ENCODE data around the gene KRTAP19-3.

The KRTAP19-3 gene

DNA sequence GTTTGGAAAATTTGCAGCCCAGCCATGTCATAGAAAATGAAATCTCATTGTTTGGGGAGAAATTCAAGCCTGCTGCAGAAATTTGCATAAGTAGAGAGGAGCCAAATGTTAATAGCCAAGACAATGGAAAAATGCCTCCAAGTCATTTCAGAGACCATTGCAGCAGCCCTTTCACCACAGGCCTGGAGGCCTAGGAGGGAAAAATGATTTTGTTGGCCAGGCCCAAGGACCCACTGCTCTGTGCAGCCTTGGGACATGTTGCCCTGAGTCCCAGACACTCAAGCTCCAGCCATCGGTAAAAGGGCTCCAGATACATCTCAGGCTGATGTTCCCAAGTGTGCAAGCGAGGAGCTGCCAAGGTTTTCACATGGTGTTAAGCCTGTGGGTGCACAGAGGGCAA lies 5.6 kb downstream of the KRTAP19-3 start:
- Histone ChIP-seq H3K9ac (ENCODE audit: insufficient read length, low read depth) (no peak overlapping the region), H3K4me1 (ENCODE audit: insufficient read depth, insufficient read length) (no peaks in the 10 kb centered on the region), H3K27me3 (ENCODE audit: insufficient read depth, insufficient read length) (no peaks in the 10 kb centered on the region), H3K9me3 (ENCODE audit: insufficient read depth, low read length) (peaks cover 30% of the 10 kb centered on the region), H3K4me3 (ENCODE audit: insufficient read length, low read depth) (no peak overlapping the region), H3K36me3 (ENCODE audit: insufficient read depth, insufficient read length, low read length) (no peaks in the 10 kb centered on the region)
- TF ChIP-seq SUZ12 (IDR thresholded peaks at IDR 0.05; ENCODE audit: extremely low read depth, insufficient read depth, insufficient read length) (no peak), YY1 (IDR thresholded peaks at IDR 0.05; ENCODE audit: insufficient read depth, insufficient read length) (no peak), ZNF274 (IDR thresholded peaks at IDR 0.05; ENCODE audit: low read depth, low read length) (no peak)
- DNase-seq (ENCODE audit: low read depth, low spot score): no peak

DNA sequence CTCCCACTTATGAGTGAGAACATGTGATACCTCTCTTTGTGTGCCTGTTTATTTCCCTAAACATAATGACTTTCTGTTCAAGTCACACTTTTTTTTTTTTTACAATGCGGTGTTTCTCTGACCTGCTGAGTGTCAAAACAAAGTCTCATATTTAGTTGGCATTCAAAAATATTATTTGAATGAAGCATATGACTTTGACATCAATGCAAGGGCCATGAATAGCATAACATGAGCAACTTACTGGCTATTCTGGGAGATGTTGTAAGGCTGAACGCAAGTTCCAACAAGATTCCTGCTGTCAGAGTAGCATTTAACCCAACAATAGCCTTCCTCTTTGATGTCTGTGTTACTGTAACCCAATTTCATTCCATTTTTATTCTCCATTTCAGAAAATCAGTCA lies 9.7 kb downstream of the KRTAP19-3 start:
- Histone ChIP-seq H3K9me3 (ENCODE audit: insufficient read depth, low read length) (peaks cover 20% of the 10 kb centered on the region), H3K9ac (ENCODE audit: insufficient read length, low read depth) (no peak overlapping the region), H3K4me1 (ENCODE audit: insufficient read depth, insufficient read length) (no peaks in the 10 kb centered on the region), H3K36me3 (ENCODE audit: insufficient read depth, insufficient read length, low read length) (no peaks in the 10 kb centered on the region), H3K4me3 (ENCODE audit: insufficient read length, low read depth) (no peak overlapping the region), H3K27me3 (ENCODE audit: insufficient read depth, insufficient read length) (no peaks in the 10 kb centered on the region)
- no peak for DNase-seq (ENCODE audit: low read depth, low spot score)
- no peak for TF ChIP-seq SUZ12 (IDR thresholded peaks at IDR 0.05; ENCODE audit: extremely low read depth, insufficient read depth, insufficient read length)
- TF ChIP-seq YY1 (IDR thresholded peaks at IDR 0.05; ENCODE audit: insufficient read depth, insufficient read length): no peak
- TF ChIP-seq ZNF274 (IDR thresholded peaks at IDR 0.05; ENCODE audit: low read depth, low read length): no peak

GRCh38 chr21:30480145-30480544 lies 11.7 kb downstream of the KRTAP19-3 start, which contains the start of gene KRTAP19-1:
Gene KRTAP19-1, minus strand, starts transcription at chr21:30480367. Its CDS starts 50 bp downstream, at chr21:30480317.
- TF ChIP-seq SUZ12 (IDR thresholded peaks at IDR 0.05; ENCODE audit: extremely low read depth, insufficient read depth, insufficient read length) (no peak), ZNF274 (IDR thresholded peaks at IDR 0.05; ENCODE audit: low read depth, low read length) (no peak), YY1 (IDR thresholded peaks at IDR 0.05; ENCODE audit: insufficient read depth, insufficient read length) (no peak)
- Histone ChIP-seq H3K9ac (ENCODE audit: insufficient read length, low read depth) (no peak within 1 kb of the TSS), H3K27me3 (ENCODE audit: insufficient read depth, insufficient read length) (no peaks in the 10 kb centered on the region), H3K9me3 (ENCODE audit: insufficient read depth, low read length) (peaks cover 2% of the 10 kb centered on the region; the same call in 1 of the 2 replicates), H3K36me3 (ENCODE audit: insufficient read depth, insufficient read length, low read length) (no peaks in the 10 kb centered on the region), H3K4me1 (ENCODE audit: insufficient read depth, insufficient read length) (no peaks in the 10 kb centered on the region), H3K4me3 (ENCODE audit: insufficient read length, low read depth) (no peak within 1 kb of the TSS)
- no peak for DNase-seq (ENCODE audit: low read depth, low spot score)

DNA sequence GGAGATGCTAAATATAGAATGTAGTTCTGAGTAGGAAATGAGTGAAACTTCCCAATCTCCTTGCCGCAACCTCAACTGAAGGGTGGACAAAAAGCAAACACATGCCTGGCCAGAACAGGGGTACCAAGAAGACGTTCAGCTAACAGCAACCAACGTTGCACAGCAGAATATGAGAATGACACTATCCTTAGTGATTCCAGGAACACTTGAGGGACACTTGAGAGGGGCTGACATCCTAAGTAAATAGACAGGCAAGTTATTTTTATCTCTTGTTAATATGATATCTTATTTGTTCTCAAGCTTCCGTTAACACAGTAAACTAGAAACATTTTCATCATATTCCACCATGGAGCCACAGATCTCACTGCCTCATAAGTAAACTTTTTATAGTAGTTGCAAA lies 12.6 kb downstream of the KRTAP19-3 start:
- H3K9ac ChIP-seq (ENCODE audit: insufficient read length, low read depth): no peak overlapping the region
- H3K27me3 ChIP-seq (ENCODE audit: insufficient read depth, insufficient read length): no peaks in the 10 kb centered on the region
- H3K4me1 ChIP-seq (ENCODE audit: insufficient read depth, insufficient read length): no peaks in the 10 kb centered on the region
- no peak for DNase-seq (ENCODE audit: low read depth, low spot score)
- H3K36me3 ChIP-seq (ENCODE audit: insufficient read depth, insufficient read length, low read length): no peaks in the 10 kb centered on the region
- H3K9me3 ChIP-seq (ENCODE audit: insufficient read depth, low read length): no peaks in the 10 kb centered on the region
- no peak for TF ChIP-seq SUZ12 (IDR thresholded peaks at IDR 0.05; ENCODE audit: extremely low read depth, insufficient read depth, insufficient read length)
- TF ChIP-seq YY1 (IDR thresholded peaks at IDR 0.05; ENCODE audit: insufficient read depth, insufficient read length): no peak
- no peak for TF ChIP-seq ZNF274 (IDR thresholded peaks at IDR 0.05; ENCODE audit: low read depth, low read length)
- no peak overlapping the region for H3K4me3 ChIP-seq (ENCODE audit: insufficient read length, low read depth)

DNA sequence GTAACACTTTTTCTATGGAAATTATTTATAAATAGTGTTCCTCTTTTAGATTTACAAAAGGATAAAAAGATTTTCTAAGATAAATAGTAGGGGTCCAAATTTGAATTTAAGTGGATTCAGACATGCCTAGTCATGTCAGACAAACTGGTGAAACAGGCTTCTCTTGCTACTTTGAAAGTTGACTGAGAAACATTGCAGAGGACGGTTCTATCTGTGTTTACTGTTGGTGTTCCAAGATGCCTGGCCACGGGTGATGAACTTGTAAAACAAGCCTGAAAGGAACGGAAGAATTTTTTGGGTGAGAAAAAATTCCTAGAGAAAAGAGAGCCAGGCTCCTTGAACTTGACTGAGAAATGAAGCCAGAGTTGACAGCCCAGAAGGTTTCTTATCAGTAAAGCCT lies 13.8 kb downstream of the KRTAP19-3 start:
- no peak for DNase-seq (ENCODE audit: low read depth, low spot score)
- TF ChIP-seq ZNF274 (IDR thresholded peaks at IDR 0.05; ENCODE audit: low read depth, low read length) (no peak), YY1 (IDR thresholded peaks at IDR 0.05; ENCODE audit: insufficient read depth, insufficient read length) (no peak), SUZ12 (IDR thresholded peaks at IDR 0.05; ENCODE audit: extremely low read depth, insufficient read depth, insufficient read length) (no peak)
- H3K27me3 ChIP-seq (ENCODE audit: insufficient read depth, insufficient read length): no peaks in the 10 kb centered on the region
- no peaks in the 10 kb centered on the region for H3K36me3 ChIP-seq (ENCODE audit: insufficient read depth, insufficient read length, low read length)
- no peaks in the 10 kb centered on the region for H3K9me3 ChIP-seq (ENCODE audit: insufficient read depth, low read length)
- no peak overlapping the region for H3K4me3 ChIP-seq (ENCODE audit: insufficient read length, low read depth)
- H3K4me1 ChIP-seq (ENCODE audit: insufficient read depth, insufficient read length): no peaks in the 10 kb centered on the region
- no peak overlapping the region for H3K9ac ChIP-seq (ENCODE audit: insufficient read length, low read depth)

GRCh38 chr21:30468900-30469714 lies 22.7 kb downstream of the KRTAP19-3 start:
- TF ChIP-seq ZNF274 (IDR thresholded peaks at IDR 0.05; ENCODE audit: low read depth, low read length): no peak
- no peak for TF ChIP-seq YY1 (IDR thresholded peaks at IDR 0.05; ENCODE audit: insufficient read depth, insufficient read length)
- TF ChIP-seq SUZ12 (IDR thresholded peaks at IDR 0.05; ENCODE audit: extremely low read depth, insufficient read depth, insufficient read length): no peak
- no peak for DNase-seq (ENCODE audit: low read depth, low spot score)

DNA sequence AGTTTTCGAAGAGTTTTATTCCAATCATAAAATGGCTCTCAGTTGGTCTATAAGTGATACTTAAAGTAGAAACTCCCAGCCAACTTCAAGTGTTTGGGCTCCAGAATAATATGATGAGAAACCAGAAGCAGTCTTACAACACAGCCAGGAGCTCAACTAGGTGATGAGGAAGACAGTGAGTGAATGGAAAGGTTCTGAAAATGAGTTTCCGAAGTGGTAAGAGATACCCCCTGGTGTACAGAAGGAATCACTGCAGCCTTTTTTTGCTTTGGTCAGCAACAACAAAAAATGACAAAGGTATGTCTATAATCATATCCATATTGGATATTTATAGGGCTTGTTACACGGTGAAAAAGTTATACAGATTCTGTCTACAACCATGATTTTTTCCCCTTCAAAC lies 28.1 kb downstream of the KRTAP19-3 start:
- peak; percentile 18 for DNase-seq (ENCODE audit: low read depth, low spot score)
- Histone ChIP-seq H3K9me3 (ENCODE audit: insufficient read depth, low read length) (no peaks in the 10 kb centered on the region), H3K4me3 (ENCODE audit: insufficient read length, low read depth) (no peak overlapping the region), H3K4me1 (ENCODE audit: insufficient read depth, insufficient read length) (no peaks in the 10 kb centered on the region), H3K27me3 (ENCODE audit: insufficient read depth, insufficient read length) (no peaks in the 10 kb centered on the region), H3K9ac (ENCODE audit: insufficient read length, low read depth) (no peak overlapping the region), H3K36me3 (ENCODE audit: insufficient read depth, insufficient read length, low read length) (no peaks in the 10 kb centered on the region)
- TF ChIP-seq SUZ12 (IDR thresholded peaks at IDR 0.05; ENCODE audit: extremely low read depth, insufficient read depth, insufficient read length): no peak
- TF ChIP-seq YY1 (IDR thresholded peaks at IDR 0.05; ENCODE audit: insufficient read depth, insufficient read length): no peak
- no peak for TF ChIP-seq ZNF274 (IDR thresholded peaks at IDR 0.05; ENCODE audit: low read depth, low read length)

More at GRCh38 chr21:30468900-30469714, 22.7 kb downstream of the KRTAP19-3 start:
- Histone ChIP-seq H3K9ac (ENCODE audit: insufficient read length, low read depth) (no peak overlapping the region), H3K4me3 (ENCODE audit: insufficient read length, low read depth) (no peak overlapping the region), H3K4me1 (ENCODE audit: insufficient read depth, insufficient read length) (no peaks in the 10 kb centered on the region), H3K9me3 (ENCODE audit: insufficient read depth, low read length) (no peaks in the 10 kb centered on the region), H3K27me3 (ENCODE audit: insufficient read depth, insufficient read length) (no peaks in the 10 kb centered on the region), H3K36me3 (ENCODE audit: insufficient read depth, insufficient read length, low read length) (no peaks in the 10 kb centered on the region)

Data from NT2/D1 (cell line).